NCI-H524 treated with DMSO at 0.1 percent for 48 hours (cell line): Measurements from ENCODE around the gene IL36RN.

Experiments used
- DNase-seq: peaks from one replicate; lab custom pipeline; 2025; lab: John Stamatoyannopoulos, UW

IL36RN gene

DNA sequence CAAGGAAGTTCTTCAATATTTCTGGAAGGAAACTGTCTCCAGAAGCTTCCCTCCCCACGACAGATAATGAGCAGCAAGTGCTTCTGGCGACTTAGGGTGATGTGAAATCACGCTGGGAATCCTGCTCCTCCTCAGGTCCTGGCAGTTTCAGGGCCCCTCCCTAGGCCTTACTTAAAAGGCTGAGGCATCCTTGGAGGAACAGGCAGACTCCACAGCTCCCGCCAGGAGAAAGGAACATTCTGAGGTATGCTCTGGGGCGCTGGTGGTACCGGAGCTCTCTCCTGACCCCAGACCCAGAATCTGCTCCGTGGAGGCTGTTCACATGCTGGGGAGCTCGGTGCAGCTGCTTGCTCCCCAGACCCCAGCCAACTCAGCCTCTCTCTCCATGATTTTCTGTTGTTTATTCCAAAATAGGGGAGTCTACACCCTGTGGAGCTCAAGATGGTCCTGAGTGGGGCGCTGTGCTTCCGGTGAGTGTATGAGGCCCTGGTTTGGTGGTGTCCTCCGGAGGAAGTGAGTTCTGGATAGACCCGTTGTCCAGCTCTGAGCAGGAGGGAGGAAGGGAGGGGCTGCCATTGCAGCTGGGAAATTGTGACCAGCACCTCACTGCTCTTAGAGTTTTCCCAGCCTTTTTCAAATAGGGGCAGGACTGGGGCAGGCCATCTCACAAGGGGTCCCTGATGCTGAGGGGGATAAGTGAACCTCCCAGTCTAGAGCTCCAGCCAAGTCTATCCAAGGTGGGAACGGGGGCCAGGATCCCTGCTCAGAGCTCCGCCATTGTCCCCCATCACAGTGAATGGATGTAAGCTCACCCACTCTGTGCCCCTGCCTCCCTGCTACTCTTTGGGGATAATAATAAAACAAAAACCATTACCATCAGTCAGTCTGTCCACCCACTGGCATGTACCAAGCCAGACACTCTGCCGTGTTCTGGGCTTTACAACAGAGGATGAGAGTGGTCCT is at the start of gene IL36RN:
Gene IL36RN (plus strand): TSS at position 201 of the 963 bp plus-strand sequence. CDS start 241 bp downstream, at position 442.
- DNase-seq: no peak

DNA sequence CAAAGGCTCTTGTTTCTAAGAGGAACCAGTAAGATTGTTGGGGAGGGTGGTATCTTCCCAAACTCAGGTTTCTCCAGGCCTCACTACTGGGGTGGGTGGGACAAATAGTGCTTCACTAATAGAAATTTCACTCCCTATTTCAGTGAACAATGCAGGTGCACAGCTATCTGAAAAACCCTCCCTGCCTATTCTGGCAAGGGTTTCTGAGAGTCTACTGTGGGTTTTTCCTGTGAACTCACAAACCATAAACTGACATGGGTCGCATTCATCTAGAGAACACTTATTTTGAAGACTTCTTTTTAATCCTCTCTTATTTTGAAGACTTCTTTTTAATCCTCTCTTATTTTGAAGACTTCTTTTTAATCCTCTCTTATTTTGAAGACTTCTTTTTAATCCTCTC is 49.4 kb upstream of the IL36RN start:
- DNase-seq: no peak

DNA sequence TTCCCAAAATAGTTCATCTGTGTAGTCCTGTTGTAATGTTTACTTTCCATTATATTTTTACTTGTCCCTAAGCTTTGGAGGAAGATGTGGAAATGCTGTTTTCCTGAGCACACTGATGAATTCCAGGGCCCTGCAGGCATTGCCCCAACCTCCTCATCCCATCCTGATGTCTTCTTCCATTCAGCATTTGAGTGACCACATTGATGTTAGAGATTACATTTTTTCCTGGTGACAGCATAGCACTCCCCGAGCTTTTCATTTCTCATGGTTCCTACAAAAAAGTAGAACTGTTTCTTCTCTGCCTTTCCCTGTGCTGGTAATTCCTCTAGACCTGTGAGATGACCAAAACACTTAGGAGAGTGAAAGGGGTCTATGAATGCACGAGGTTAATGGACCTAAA is 48.9 kb upstream of the IL36RN start:
- no peak for DNase-seq

DNA sequence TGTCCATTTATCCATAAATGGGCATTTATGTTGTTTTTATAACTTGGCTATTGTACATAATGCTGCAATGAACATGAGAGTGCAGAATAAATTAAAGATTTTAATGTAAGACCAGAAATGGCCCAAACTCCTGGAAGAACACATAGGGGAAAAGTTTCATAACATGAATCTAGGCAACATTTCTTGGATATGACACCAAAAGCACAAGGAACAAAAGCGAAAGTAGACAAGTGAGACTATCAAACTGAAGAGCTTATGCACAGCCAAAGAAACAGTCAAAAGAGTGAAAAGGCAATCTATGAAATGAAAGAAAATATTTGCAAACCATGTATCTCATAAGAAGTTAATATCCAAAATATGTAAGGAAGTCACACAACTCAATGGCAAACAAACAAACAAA is 47.9 kb upstream of the IL36RN start:
- no peak for DNase-seq

DNA sequence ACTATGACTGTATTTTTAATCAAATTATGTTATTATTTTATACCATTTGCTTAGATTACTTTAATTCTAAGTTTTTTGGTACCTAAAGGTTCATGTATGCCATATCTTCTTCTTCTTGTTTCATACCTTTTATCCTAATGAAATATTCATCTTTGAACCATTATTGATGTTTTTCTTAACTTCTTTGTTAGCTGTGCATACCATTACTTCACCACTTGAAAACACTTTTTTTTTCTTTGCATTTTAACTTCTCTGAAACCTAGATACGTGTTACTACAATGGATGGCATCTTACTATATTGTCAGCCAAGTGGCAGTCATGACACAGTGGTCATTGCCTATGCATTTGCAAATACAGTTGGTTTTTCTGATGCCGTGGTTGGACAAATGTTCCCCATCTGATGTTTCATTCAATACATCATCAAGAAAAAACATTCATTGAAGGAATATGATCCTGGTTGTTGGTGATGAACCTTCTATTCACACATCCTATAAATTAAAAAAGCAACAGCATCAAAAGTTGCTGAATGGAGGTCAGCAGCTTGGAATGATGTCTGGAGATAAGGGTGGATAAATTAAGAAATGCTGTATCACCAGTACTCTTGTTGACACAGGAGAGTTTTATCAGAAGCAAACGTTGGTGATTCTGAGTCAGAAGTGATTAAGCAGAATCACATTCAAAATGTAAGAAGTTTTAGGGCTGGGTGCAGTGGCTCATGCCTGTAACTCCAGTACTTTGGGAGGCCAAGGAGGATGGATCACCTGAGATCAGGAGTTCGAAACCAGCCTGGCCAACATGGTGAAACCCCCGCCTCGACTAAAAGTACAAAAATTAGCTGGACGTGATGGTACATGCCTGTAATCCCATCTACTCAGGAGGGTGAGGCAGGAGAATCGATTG is 46.3 kb upstream of the IL36RN start:
- DNase-seq: no peak

DNA sequence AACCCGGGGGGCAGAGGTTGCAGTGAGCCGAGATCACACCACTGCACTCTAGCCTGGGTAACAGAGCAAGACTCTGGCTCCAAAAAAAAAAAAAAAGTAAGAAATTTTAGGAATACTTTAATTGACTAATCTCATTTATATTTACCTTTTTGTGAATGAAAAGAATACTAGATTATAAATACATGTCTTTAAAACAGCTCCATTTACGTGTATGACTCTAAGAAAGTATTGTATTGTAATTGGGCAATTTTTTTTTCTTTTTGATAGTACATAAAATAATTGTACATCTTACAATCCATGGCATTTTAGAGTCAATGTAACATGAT is 45.7 kb upstream of the IL36RN start:
- DNase-seq: no peak

DNA sequence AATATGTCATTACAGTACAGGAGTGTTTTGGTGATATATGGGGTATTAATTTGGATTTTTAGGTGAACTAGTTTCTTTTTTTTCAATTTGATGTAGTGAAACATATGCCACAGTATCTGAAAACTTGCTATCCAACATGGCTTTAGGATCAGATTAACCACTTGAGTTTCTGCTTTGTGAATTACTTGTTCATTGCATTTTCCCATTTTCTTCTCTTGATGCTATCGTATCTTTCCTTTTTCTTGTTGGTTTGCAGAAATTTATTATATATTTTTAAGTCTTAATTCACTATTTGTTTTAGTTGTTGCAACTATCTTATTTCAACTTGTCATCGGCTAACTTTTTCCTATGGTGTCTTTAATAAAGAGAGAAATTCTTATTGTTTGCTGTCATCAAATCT is 44.9 kb upstream of the IL36RN start:
- no peak for DNase-seq

DNA sequence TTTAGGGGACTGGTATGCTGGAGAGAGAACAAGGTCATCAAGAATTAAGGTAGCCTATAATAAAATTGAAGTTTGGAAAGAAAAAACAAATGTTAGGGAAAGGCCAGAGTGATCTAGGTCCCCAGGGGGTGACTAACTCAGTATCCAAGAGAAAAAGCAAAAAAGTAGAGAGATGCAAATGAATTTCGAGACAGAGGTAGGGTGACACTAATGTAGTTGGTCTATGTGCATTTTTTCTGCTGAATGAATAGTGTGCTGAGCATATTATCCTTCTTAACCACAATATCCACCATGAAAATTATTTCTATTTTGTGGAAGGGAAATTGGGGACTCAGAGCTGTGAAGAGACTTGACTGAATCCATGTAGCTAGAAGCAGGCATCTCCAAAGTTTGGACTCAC is 44.0 kb upstream of the IL36RN start:
- DNase-seq: no peak

DNA sequence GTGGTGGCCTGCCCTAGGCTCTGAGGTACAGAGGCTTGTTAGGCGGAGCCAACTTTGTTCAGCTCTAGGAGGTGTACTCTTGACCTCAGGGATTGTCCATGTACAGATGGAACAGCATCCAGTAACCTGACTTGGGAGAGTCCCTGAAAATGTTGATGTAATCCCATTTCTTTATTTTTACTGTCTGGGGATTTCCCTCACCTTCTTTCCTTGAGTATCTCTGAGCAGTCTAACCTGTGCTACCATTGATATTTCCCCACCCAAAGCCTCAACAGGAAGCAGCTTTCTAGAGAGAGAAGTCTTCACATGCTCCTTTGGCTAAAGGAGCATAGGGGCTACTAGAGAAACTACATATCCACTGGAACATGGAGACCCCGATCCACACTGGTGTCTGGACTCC is 43.3 kb upstream of the IL36RN start:
- DNase-seq: no peak

DNA sequence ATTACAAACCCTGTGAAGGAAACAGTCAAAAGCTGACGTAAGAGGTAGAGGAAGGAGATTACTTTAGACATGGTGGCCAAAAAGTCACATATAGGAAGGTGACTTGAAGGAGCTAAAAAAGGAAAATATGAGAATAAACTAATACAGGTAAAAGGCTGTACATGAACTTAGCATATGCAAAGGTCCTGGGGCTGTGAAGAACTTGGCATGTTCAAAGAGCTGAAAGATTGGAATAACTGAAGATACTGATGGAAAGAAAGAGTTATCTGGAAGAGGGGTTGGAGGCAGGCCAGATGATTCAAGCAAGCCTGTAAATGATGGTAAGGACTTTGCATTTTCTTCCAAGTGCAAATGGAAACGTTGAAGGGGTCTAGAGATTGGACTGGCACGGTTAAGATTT is 40.5 kb upstream of the IL36RN start:
- no peak for DNase-seq

DNA sequence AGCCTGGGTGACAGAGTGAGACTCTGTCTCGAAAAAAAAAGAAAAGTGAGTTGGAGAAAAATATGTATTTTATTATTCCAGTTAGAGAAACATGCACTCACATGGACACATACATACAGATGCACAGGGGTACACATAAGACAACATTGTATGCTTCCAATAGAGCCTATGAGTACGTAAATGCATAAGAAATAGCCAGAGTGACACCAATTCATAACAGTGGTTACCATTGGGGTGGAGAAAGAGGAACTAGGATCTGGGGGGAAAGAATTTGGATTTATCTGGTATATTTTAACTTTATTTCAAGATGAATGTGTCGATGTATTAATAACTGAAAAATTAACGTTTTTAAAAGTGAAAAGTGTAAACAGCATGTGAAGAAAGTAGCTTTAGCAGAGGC is 37.7 kb upstream of the IL36RN start:
- no peak for DNase-seq

DNA sequence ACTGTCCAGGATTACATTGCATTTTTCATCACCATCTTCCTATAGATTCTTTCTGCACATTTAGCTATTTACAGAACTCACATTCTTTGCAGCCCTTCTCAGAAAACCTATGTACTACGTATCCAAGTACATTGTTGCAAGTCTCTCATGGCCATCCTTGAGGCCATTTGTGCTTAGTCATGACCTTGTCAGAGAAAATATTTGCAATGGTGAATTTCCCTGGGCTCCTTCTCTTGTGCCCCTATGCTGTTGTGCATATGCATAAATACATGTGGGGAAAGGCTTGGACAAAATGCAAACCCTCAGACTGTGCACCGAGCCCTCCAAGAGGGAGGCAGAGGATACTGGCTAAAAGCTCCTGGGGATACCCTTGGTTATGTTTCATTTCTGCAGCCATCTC is 34.2 kb upstream of the IL36RN start:
- DNase-seq: no peak

DNA sequence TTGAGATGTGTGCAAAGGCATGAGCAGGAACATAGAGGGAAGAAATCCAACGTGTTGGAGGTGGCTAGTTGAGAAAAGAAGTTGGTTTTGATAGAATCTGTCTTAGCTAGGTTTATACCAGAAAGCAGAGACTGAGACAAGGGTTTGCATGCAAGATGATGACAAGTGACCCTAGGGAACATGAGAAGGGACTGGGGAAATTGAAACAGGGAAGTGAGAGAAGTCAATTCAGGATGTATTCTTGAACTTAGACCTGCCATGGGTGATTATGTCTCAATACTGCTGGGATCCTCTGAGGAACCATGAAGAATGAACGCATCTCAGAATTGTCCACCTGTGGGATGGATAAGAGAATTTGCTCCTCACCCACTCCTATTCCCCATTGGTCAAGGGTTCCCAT is 33.3 kb upstream of the IL36RN start:
- no peak for DNase-seq

DNA sequence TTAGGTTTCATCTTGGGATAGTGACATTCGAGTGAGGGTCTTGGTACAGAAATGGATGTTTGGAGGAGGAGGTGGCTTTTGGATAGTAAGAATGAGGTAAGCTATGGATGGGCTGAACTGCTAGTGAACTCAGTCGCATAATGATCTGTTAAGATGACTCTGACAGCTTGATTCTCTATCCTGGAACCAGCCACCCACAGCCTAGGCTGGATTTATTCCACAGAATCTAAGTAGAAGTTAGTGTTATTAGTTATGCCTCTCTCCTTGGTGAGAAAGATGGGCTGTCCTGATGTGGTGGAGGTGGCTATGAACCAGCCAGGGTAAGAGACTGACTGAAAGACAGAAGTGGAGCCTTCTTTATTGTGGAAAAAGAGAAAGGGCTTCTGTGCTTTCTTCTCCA is 31.3 kb upstream of the IL36RN start:
- no peak for DNase-seq

DNA sequence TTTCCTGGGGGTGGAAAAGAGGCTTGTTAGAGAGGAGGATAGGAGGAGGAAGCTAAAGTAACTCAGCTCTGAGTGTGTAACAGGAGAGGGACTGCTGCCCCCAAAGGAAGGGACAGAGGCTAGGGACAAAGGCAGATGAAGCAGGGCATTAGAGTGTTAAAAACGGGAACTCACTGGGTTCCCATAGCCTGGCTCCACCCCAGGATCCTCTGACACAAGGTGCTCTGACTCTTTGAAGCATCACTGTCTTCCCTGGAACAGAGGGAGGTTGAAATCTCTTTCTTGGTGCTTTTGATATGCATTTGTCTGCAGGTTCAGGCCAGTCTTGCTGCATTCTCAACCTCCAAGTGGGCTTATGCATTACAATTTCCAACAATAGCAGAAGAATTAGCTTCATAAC is 30.9 kb upstream of the IL36RN start:
- no peak for DNase-seq

DNA sequence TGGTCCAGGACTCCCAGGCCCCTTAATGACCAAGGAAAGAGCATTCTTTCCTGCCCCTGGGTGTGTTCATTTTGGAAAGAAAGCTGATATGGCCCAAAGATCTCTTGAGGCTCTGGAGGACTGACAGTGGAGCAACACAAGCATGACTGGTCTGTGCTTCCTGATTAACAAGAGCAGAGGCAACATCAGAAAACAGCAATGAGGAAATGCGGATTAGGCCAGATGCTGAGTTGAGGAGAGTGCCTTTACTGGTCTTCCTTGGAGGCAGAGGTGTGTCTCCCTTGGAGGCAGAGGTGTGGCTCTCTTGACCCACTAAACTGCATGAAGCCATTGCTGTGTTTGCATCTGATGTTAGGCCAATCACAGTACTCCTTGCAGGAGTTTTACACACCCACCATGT is 26.3 kb upstream of the IL36RN start:
- DNase-seq: no peak

DNA sequence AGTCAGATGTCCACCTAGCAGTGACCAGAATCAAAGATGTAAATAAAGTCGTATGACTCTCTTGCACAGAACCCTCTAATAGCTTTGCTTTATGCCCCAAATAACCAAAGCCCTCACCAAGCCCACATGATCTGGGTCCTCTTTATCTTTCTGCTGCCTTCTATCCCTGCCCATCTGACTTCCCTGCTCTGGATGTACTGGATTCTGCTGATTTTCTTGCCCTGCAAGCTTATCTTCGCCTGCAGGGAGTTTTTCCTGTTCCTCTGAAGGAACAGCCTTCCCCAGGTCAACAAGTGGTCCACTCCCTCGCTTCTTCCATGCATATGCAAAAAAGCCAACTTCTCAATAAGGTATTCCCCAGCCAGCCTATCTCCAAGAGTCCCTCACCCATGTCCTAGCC is 25.0 kb upstream of the IL36RN start:
- no peak for DNase-seq

DNA sequence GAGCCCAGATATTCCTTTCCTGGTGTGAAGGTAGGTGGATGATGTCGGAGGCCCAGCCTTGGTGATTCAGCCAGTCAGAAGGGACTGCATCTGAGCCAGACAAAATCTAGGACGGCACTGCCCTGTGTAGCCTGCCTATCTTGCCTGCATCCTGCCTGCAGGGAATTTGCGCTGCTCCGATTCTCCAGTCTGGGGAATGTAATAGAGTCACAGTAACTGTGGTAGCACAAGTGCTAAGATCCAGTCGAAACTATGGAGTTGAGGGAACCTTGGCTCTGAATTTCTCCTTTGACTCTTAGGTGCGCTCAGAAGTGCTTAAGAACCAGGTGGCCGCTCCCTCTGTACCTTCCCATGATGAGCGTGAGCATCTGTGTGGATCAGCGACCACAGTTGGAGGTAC is 22.2 kb upstream of the IL36RN start:
- DNase-seq: no peak

DNA sequence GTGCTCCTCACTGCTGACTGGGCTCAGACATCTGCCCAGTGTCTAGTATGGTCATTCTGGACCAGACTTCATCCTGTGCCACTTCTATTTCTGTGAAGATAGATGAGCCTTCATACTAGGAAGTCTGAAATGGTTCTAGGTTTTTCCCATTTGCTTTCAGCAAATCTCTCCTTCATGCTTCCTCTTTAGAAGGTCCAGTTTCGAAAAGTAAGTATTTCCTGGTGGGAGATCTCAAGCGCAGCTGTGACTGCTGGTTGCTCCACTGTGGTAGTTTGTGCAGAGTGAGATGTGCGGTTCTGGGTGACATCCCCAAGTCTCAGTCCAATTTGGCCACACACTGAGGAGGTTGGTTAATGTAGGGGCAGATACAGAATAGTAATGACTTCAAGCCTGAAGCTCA is 20.7 kb upstream of the IL36RN start:
- DNase-seq: no peak

DNA sequence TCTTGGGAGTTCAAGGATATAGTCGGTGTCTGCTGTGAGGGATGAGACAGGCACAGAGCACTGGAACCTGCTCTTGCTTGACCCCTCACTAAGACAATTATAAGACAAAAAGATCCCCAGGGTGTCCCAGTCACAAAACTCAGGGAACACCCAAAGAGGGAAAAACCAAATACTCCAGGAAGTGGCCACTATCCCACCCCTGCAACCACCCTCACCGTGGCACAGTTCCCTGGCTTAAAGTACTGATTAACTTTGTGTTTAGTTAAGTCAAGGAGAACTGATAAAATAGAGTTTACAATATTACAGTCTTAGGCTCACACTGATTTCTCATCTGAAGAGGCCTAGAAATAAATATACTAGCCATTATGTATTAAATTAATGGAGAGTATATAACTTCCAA is 19.8 kb upstream of the IL36RN start:
- DNase-seq: no peak

DNA sequence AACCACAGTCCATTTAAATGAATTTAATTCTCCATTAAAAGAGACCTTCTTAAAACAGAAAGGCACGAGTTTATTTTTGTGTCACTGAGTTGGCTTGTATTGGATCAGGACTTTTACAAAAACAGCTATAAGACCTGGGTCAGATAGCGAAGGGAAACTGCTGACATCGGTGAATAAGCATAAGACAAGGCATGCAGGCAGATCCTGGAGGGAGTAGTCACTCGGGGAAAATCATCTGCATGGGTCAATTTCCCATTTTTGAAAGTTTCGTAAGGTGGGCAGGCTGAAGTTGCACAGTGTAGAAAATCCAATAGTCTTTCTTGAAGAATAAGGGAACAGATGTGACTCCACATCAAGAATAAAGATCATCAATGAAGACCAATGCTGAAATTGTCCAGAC is 19.3 kb upstream of the IL36RN start:
- no peak for DNase-seq

DNA sequence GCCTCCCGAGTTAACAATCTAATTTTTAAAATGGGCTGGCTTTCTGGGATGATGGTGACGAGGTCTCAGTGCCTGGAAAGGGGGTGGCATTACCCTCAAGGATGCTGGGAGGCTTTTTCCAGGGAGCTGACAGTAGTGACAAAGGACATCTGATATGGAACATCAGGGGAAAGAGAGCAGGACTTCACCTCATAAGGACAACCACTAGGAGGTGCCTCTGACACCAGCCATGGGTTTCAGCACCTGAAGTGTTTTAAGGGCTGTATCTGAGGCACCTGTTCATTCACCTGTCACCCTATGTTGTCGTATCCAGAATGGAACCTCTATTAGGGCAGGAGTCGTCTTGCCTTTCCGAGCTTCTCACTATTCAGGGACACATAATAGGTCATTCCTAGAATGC is 17.1 kb upstream of the IL36RN start:
- DNase-seq: no peak

DNA sequence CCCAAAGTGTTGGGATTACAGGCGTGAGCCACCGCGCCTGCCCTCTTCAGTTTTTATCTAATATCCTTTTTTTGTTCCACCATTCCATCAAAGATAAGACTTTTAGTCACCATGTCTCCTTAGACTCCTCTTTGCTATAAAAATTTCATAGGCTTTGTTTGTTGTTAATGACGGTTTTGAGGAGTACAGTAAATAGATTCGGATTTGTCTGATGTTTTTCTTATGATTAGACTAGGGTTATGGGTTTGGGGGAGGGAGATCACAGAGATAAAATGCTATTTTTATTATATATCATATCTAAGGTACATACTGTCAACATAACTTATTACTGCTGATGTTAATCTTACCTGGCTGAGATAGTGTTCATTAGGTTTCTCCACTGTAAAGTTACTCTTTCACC is 12.5 kb upstream of the IL36RN start:
- DNase-seq: no peak
